22Rv1 (cell line): Measurements from ENCODE around the gene FBXO11.

Experiments used
- ZFX ChIP-seq: fragments of 450-650 bp; IDR thresholded peaks from 2 replicates; pipeline ENCODE4 v1.6.1; 2017; ENCODE audit warnings: antibody characterized with exemption, borderline replicate concordance
- TF ChIP-seq, protein P1 (sequence below): fragments of 450-650 bp; IDR thresholded peaks from 2 replicates; pipeline ENCODE4 v1.5.1; 2017; ENCODE audit warnings: mild to moderate bottlenecking

DNA sequence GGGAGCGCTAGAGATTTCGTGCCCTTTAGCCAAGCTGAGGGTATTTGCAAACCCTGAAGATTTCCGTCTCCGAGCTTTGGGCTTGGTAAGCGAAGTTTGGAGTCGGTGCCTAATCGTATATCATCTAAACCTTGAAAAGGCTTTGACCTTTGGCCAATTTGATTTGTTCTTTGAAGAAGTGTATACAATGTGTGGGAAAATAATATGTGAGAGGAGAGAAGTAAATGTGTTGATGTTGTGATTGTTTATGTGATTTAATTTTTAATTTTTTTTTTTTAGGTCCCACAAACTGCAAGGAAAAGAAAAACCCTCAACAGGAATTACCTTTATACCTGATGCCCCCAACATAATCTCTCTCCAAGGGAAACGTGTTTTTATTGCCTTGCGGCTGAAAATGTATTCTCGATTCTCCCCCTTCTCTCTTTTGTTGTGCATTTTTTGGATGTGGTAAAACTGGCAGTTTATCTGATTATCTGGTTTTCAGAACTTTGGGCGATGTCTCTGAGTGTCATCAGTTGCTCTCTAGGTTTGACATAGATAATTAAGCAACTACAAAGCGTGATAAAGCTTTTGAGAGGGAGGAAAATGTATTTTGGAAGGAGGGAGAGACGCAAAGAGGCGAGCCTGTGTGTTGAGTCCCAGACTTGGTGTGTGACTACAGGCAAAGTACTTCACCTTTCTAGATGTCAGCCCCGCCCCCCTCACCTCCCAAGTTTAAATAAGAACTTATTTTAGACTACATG, 912 bp upstream of the FBXO11 start:
- TF ChIP-seq, protein P1, sequence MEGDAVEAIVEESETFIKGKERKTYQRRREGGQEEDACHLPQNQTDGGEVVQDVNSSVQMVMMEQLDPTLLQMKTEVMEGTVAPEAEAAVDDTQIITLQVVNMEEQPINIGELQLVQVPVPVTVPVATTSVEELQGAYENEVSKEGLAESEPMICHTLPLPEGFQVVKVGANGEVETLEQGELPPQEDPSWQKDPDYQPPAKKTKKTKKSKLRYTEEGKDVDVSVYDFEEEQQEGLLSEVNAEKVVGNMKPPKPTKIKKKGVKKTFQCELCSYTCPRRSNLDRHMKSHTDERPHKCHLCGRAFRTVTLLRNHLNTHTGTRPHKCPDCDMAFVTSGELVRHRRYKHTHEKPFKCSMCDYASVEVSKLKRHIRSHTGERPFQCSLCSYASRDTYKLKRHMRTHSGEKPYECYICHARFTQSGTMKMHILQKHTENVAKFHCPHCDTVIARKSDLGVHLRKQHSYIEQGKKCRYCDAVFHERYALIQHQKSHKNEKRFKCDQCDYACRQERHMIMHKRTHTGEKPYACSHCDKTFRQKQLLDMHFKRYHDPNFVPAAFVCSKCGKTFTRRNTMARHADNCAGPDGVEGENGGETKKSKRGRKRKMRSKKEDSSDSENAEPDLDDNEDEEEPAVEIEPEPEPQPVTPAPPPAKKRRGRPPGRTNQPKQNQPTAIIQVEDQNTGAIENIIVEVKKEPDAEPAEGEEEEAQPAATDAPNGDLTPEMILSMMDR: peak; percentile 53
- no peak for TF ChIP-seq ZFX
